K562 (cell line): ENCODE data around the gene PACSIN1. TPM values are rescaled to one million over a fixed set of nuclear protein-coding genes. Genes with fewer than 3 reads are reported as not detected.
A peak's percentile ranks its signal among the peaks of the same experiment; 100 is the strongest.

Experiments used
- ATAC-seq: fragments of 200-7000 bp; cut with Tn5 transposase; 3 replicates; pipeline ENCODE4 v1.9.1; 2020; ENCODE audit warnings: moderate library complexity
- BruUV-seq: library from RNA; stranded (reverse); fragments of 400-500 nt; replicated peaks from 2 replicates; lab custom pipeline; 2021; lab: Mats Ljungman, UMichigan
- CTCF ChIA-PET: fragments of 300-600 bp; formaldehyde crosslinking; extraction: SDS; loops from one replicate; lab custom pipeline; 2021; ENCODE audit warnings: low intra/inter-chr PET ratio; lab: Yijun Ruan, JAX
- POLR2A ChIA-PET: fragments of 300-600, 350-650 bp; sonication (Branson Sonifier 250); formaldehyde crosslinking; extraction: SDS; loops from one replicate; lab custom pipeline; 2021; ENCODE audit warnings: antibody characterized with exemption, inconsistent platforms; lab: Yijun Ruan, JAX
- DNase-seq, 4 experiments: peaks; one replicate each; pipeline versions ENCODE4 v3.0.0 to v3.0.0-alpha.2; 2011 to 2018; ENCODE audit warnings: low spot score in 3 of 4, mixed read lengths in 3 of 4; ENCODE audit errors: extremely low read depth in 1 of 4
- FAIRE-seq: peaks from 2 replicates; lab custom pipeline; 2011; peaks lifted over from hg19 to GRCh38; lab: Jason Lieb, UNC
- H2AFZ ChIP-seq: 2 replicates; pipeline ENCODE4 v1.6.0; 2011; ENCODE audit warnings: low read depth, low read length, control low read depth, inconsistent platforms
- H3K27ac ChIP-seq: fragments of 200-600 bp; 3 replicates; pipeline ENCODE4 v1.8.0; 2011; ENCODE audit warnings: low read depth, mild to moderate bottlenecking, control low read depth, inconsistent platforms, low read length, moderate library complexity, mixed read lengths; ENCODE audit errors: extremely low read depth
- H3K27me3 ChIP-seq, 2 experiments: fragments of 300-600 bp in 1 of 2; 2 replicates in 1 of 2; 3 replicates in 1 of 2; pipeline versions ENCODE4 v1.6.0 to v1.8.0; 2011; ENCODE audit warnings: inconsistent platforms in 2 of 2, low read length in 2 of 2, mild to moderate bottlenecking in 1 of 2, mixed read lengths in 1 of 2, moderate library complexity in 1 of 2; ENCODE audit not compliant: control insufficient read depth in 2 of 2, insufficient read depth in 2 of 2
- H3K36me3 ChIP-seq: fragments of 300-600 bp; 3 replicates; pipeline ENCODE4 v1.8.0; 2011; ENCODE audit warnings: mild to moderate bottlenecking, low read length, inconsistent platforms; ENCODE audit not compliant: control insufficient read depth, insufficient read depth
- H3K4me1 ChIP-seq, 2 experiments: fragments of 200-600 bp in 1 of 2; replicated peaks in 1 of 2; 2 replicates in 1 of 2; 3 replicates in 1 of 2; pipeline versions ENCODE4 v1.5.1 to v1.8.0; 2011; ENCODE audit warnings: inconsistent platforms in 2 of 2, low read length in 2 of 2, mild to moderate bottlenecking in 1 of 2, mixed read lengths in 1 of 2, moderate library complexity in 1 of 2; ENCODE audit not compliant: control insufficient read depth in 2 of 2, insufficient read depth in 2 of 2
- H3K4me2 ChIP-seq: 2 replicates; pipeline ENCODE4 v1.6.1; 2011; ENCODE audit warnings: low read length, control low read depth, inconsistent platforms, mixed read lengths; ENCODE audit not compliant: insufficient read depth
- H3K4me3 ChIP-seq: fragments of 200-600 bp; sonication (generic), shearing (Covaris generic); 2 replicates; pipeline ENCODE4 v1.5.1; 2016; ENCODE audit warnings: control low read depth, inconsistent platforms
- H3K79me2 ChIP-seq: fragments of 200-600 bp; 3 replicates; pipeline ENCODE4 v1.8.0; 2011; ENCODE audit warnings: low read length, inconsistent platforms; ENCODE audit not compliant: control insufficient read depth, insufficient read depth
- H3K9ac ChIP-seq, 2 experiments: 2 replicates each; pipeline versions ENCODE4 v1.6.0 to v1.6.1; 2011; ENCODE audit warnings: low read depth in 2 of 2, low read length in 2 of 2, control low read depth in 1 of 2, inconsistent platforms in 1 of 2, mild to moderate bottlenecking in 1 of 2, mixed read lengths in 1 of 2; ENCODE audit not compliant: insufficient read depth in 1 of 2
- H3K9me1 ChIP-seq: one replicate; pipeline ENCODE4 v1.6.0; 2011; ENCODE audit warnings: inconsistent platforms, mild to moderate bottlenecking, low read length, moderate library complexity; ENCODE audit not compliant: control insufficient read depth, insufficient read depth
- H3K9me3 ChIP-seq: replicated peaks from 2 replicates; pipeline ENCODE4 v1.5.1; 2011; ENCODE audit warnings: low read depth, low read length, inconsistent platforms; ENCODE audit not compliant: control insufficient read depth, insufficient read depth
- H4K20me1 ChIP-seq: replicated peaks from 2 replicates; pipeline ENCODE4 v1.6.1; 2011; ENCODE audit warnings: low read length, inconsistent platforms, mixed read lengths; ENCODE audit not compliant: control insufficient read depth, insufficient read depth
- ADNP ChIP-seq: fragments of 200-800 bp; sonication (Bioruptor generic); IDR thresholded peaks from 2 replicates; pipeline ENCODE4 v1.6.1; 2016; ENCODE audit warnings: missing genetic modification characterization, missing compliant biosample characterization
- PHTF2 ChIP-seq: fragments of 250-450 bp; sonication (Bioruptor Pico); IDR thresholded peaks from 2 replicates; pipeline ENCODE4 v1.5.0; 2021; ENCODE audit warnings: mild to moderate bottlenecking
- RCOR1 ChIP-seq, 2 experiments: IDR thresholded peaks; 2 replicates each; pipeline ENCODE4 v1.6.1; 2012; ENCODE audit warnings: low read depth in 2 of 2, low read length in 2 of 2, borderline replicate concordance in 1 of 2, improper control_type of control experiment in 1 of 2
- SMC3 ChIP-seq: conservative IDR thresholded peaks from 2 replicates; pipeline ENCODE4 v1.6.1; 2011; ENCODE audit warnings: low read depth, low read length, improper control_type of control experiment; ENCODE audit not compliant: insufficient read depth
- THRA ChIP-seq: fragments of 450-650 bp; IDR thresholded peaks from 2 replicates; pipeline ENCODE4 v1.6.1; 2017; ENCODE audit warnings: mild to moderate bottlenecking, moderate library complexity
- XRCC5 ChIP-seq: fragments of 200-400 bp; formaldehyde crosslinking; IDR thresholded peaks from 2 replicates; pipeline ENCODE4 v1.6.1; 2017; ENCODE audit warnings: low read depth, mild to moderate bottlenecking, low read length
- ZBTB12 ChIP-seq: fragments of 250-450 bp; sonication (Bioruptor Pico); IDR thresholded peaks from 2 replicates; pipeline ENCODE4 v1.4.0; 2020
- ZKSCAN1 ChIP-seq: fragments of 150-350 bp; IDR thresholded peaks from 2 replicates; pipeline ENCODE4 v1.6.1; 2016; ENCODE audit warnings: low read depth, low read length
- ZNF140 ChIP-seq: fragments of 250-450 bp; sonication (Bioruptor Pico); IDR thresholded peaks from 2 replicates; pipeline ENCODE4 v1.8.0; 2021; ENCODE audit warnings: moderate library complexity, mild to moderate bottlenecking, inconsistent platforms
- ZNF695 ChIP-seq: fragments of 450-650 bp; formaldehyde crosslinking; IDR thresholded peaks from 2 replicates; pipeline ENCODE4 v1.4.0; 2020; ENCODE audit warnings: mild to moderate bottlenecking, moderate library complexity
- ZNF696 ChIP-seq: fragments of 250-450 bp; sonication (Bioruptor Pico); conservative IDR thresholded peaks from 2 replicates; pipeline ENCODE4 v1.4.0; 2020; ENCODE audit warnings: mild to moderate bottlenecking, moderate library complexity
- WGBS: fragments of 100-300 bp; shearing (Covaris generic); methylation state at CpG from one replicate; pipeline ENCODE4 v1.1.6; 2016; ENCODE audit warnings: low coverage, mixed read lengths; ENCODE audit not compliant: insufficient coverage; ENCODE audit errors: missing lambda C conversion rate; 5-methylcytosine and 5-hydroxymethylcytosine counted together
- in situ Hi-C: fragments of 300-500 bp; cut with MboI; formaldehyde crosslinking; loops from 4 replicates; pipeline ENCODE4 v1.15.0; 2018; ENCODE audit warnings: inconsistent platforms, mixed read lengths
- intact Hi-C: fragments of 100-400 bp; cut with micrococcal nuclease; formaldehyde crosslinking; loops from 2 replicates; pipeline ENCODE4 v1.14.2; 2022
- polyA plus RNA-seq, 8 experiments: library from polyadenylated mRNA; depleted of rRNA in 4 of 8; stranded (reverse) in 5 of 8; unstranded in 3 of 8; fragments of >200 nt; fragmentation: Nextera tagmentation in 2 of 8; fragmentation: Illumina TruSeq in 1 of 8; extraction: Ambion mirVana in 2 of 8; extraction: Trizol in 1 of 8; gene quantifications; 2 replicates each; pipeline versions ENCODE4 v1.2.1 to v1.2.3, GENCODE V29; 2011 to 2014; ENCODE audit warnings: inconsistent platforms in 1 of 8, missing spikeins in 1 of 8
- total RNA-seq, 7 experiments: library from RNA; depleted of rRNA in 6 of 7; stranded (reverse); fragments of >200 nt in 6 of 7; fragmentation: Illumina TruSeq in 2 of 7; extraction: Trizol in 2 of 7; gene quantifications; 2 replicates each; pipeline versions ENCODE4 v1.2.1 to v1.2.3, GENCODE V29; 2011 to 2021; ENCODE audit warnings: low replicate concordance in 1 of 7
- TF ChIP-seq, protein P1 (sequence below): fragments of 250-450 bp; sonication (Bioruptor Pico); IDR thresholded peaks from 2 replicates; pipeline ENCODE4 v1.5.0; 2021; ENCODE audit warnings: mild to moderate bottlenecking, borderline replicate concordance
- TF ChIP-seq, protein P2 (sequence below), 2 experiments: fragments of 200-800 bp in 1 of 2; sonication (Bioruptor generic) in 1 of 2; sonication (generic) in 1 of 2; formaldehyde crosslinking in 1 of 2; IDR thresholded peaks in 1 of 2; conservative IDR thresholded peaks in 1 of 2; 2 replicates each; pipeline versions ENCODE4 v1.5.0 to v1.6.1; 2016 to 2020; ENCODE audit warnings: missing compliant biosample characterization in 1 of 2, missing genetic modification characterization in 1 of 2, missing genetic modification reagents in 1 of 2

PACSIN1 gene
- total and polyA plus RNA-seq, 9 of the 15 experiments (the other 6 are each of a cell fraction or from before 2014, with no cell fraction given) = 0.01 to 1.7 (median 0.45) TPM

DNA sequence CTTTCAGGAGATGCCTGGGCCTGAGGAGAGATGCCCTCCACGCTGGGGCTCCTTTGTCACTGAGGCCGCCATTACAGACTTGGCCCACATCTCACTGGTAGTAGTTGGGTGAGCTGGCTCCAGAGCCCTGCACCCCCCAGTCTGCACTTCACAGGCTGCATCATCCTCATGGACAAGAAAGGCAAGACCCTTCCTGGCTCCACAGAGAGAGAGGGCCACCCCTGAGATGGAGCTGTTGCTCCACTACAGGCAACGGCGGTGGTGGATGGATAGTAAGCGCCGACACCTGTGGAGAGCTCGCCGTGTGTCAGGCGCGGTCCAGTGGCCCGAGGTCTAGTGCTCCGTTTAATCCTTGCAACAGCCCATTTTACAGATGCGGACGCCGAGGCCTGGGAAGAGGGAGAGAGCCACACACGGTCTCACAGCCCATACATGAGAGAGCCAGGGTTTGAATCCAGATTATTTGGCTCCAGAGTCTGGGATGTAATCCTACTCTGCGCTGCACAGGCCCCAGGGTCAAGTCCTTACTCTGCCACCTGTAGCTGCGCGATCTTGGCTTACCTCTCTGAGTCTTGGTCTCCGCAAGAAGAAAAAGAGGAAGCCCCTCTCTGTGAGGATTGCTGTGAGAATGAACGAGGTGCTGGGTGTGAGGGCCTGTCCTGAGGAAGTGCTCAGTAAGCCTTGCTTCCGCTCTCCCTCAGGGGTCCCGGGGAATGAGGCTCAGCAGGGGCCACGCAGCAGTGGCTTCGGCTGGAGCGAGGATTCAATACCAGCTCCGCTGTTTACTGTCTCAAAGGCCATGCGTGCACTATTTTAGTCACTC is 55.8 kb downstream of the PACSIN1 start (continued):
- TF ChIP-seq ZKSCAN1 (0 out of 2 replicates have a peak, but pooled peaks have one; percentile 34), ADNP (tag) (0 out of 2 replicates have a peak, but pooled peaks have one; percentile 30), XRCC5 (no peak), RCOR1 (IDR thresholded peaks at IDR 0.05; ENCODE audit: borderline replicate concordance in 1 of 2, low read depth in 2 of 2, low read length in 2 of 2) (0 out of 4 replicates have a peak, but pooled peaks of 1 of the 2 experiments have one; percentile 30), ZNF695 (CRISPR knock-in tag) (no peak), ZNF696 (CRISPR knock-in tag) (no peak)
- TF ChIP-seq, protein P1, sequence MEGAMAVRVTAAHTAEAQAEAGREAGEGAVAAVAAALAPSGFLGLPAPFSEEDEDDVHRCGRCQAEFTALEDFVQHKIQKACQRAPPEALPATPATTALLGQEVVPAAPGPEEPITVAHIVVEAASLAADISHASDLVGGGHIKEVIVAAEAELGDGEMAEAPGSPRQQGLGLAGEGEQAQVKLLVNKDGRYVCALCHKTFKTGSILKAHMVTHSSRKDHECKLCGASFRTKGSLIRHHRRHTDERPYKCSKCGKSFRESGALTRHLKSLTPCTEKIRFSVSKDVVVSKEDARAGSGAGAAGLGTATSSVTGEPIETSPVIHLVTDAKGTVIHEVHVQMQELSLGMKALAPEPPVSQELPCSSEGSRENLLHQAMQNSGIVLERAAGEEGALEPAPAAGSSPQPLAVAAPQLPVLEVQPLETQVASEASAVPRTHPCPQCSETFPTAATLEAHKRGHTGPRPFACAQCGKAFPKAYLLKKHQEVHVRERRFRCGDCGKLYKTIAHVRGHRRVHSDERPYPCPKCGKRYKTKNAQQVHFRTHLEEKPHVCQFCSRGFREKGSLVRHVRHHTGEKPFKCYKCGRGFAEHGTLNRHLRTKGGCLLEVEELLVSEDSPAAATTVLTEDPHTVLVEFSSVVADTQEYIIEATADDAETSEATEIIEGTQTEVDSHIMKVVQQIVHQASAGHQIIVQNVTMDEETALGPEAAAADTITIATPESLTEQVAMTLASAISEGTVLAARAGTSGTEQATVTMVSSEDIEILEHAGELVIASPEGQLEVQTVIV (CRISPR knock-in tag) = no peak

- no peaks in the 10 kb centered on the region for H4K20me1 ChIP-seq
- intact Hi-C loops (no loop called here), in situ Hi-C loops (no loop called here)
- DNase-seq = no peak
- H3K79me2 ChIP-seq = no peaks in the 10 kb centered on the region
- ChIA-PET POLR2A (interaction anchor here (0.6 to 1.5 kb wide), 2 partner anchors 9 to 10 kb away, joined by 3 to 6 read pairs; no protein-coding TSS in a partner anchor), CTCF (no interaction called here)
- BruUV-seq = no TSS peak
- H2AFZ ChIP-seq = no peak overlapping the region
- no peaks in the 10 kb centered on the region for H3K9me1 ChIP-seq
- peaks cover 23 to 34% of the 10 kb centered on the region in 2 experiments for H3K4me1 ChIP-seq
- ATAC-seq = no peak
- H3K4me2 ChIP-seq = no peak overlapping the region
- no peak overlapping the region for H3K27ac ChIP-seq
- no peak for FAIRE-seq
- no peaks in the 10 kb centered on the region for H3K27me3 ChIP-seq
- WGBS = 32% methylated on average over 10 of the region's 10 CpGs
- H3K9me3 ChIP-seq = no peaks in the 10 kb centered on the region
- H3K4me3 ChIP-seq = no peak overlapping the region
- no peaks in the 10 kb centered on the region for H3K36me3 ChIP-seq
- 0 out of 4 replicates have a peak overlapping the region, but pooled peaks of 1 of the 2 experiments have one; percentile 8 for H3K9ac ChIP-seq
- no peak for TF ChIP-seq PHTF2
- no peak for TF ChIP-seq SMC3
- TF ChIP-seq THRA = no peak
- TF ChIP-seq ZNF140 (CRISPR knock-in tag) = no peak
- TF ChIP-seq ZBTB12 (CRISPR knock-in tag) = no peak
- TF ChIP-seq, protein P2, sequence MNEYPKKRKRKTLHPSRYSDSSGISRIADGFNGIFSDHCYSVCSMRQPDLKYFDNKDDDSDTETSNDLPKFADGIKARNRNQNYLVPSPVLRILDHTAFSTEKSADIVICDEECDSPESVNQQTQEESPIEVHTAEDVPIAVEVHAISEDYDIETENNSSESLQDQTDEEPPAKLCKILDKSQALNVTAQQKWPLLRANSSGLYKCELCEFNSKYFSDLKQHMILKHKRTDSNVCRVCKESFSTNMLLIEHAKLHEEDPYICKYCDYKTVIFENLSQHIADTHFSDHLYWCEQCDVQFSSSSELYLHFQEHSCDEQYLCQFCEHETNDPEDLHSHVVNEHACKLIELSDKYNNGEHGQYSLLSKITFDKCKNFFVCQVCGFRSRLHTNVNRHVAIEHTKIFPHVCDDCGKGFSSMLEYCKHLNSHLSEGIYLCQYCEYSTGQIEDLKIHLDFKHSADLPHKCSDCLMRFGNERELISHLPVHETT (CRISPR knock-in tag; conservative IDR thresholded peaks at IDR 0.05 in 1 of 2, IDR thresholded peaks at IDR 0.05 in 1 of 2) = no peak
These were observed 56.9 kb downstream of the PACSIN1 start for GRCh38 chr6:34522761-34523160.
